Measurements from ENCODE around the gene CDH23.

The CDH23 gene

DNA sequence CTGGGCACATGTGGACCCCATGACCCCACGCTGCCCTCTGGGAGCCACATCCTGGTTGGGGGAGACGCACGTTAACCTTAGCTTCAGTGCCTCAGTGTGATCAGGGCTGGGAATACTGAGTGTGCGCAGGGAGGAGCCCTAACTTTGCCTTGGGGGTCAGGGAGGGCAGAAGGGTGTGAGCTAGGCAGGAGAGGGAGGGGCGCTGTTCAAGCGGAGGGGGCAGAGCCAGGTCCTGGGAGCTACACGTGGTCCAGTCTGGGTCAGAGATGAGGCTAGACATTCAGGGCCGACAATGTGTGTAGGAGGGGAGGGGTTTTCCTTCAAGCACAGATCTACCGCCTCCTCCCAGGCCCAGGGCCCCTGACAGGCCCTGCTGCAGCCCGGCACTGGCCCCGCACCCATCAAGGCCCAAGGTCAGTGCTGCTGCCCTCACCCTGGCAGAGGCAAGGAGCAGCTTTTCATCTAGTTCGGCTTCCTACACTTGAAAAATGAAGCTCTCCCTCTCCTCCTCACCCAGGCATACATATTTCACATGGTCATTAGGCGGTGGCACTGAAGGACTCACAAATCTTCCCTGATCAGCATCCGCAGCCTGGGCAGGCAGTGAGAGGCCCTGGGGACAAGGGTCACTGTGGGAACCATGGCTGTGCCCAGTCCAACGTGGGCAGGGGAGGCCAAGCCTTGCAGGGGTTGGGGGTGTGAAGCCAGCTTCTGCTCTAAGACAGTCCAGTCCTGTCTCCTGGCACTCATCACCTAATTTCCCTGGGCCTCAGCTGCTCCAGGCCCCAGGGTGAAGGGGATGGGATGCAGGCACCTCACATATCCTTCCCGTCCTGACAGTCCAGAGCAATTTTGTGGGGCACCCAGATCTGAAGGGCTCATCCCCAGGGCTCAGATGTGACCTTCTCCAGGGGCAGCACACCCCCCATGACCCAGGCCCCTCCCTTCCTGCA is 275.6 kb downstream of the CDH23 start:
- Histone ChIP-seq H3K9me3 (ENCODE audit: control insufficient read depth, low read length) (no peaks in the 10 kb centered on the region), H3K27me3 (ENCODE audit: control insufficient read depth, insufficient read depth, low read length) (peaks cover 19% of the 10 kb centered on the region), H3K9ac (ENCODE audit: low read length) (no peak overlapping the region), H3K4me1 (ENCODE audit: control insufficient read depth, insufficient read depth, low read length) (peaks cover 5% of the 10 kb centered on the region), H3K4me3 (ENCODE audit: low read length) (no peak overlapping the region), H3K36me3 (ENCODE audit: control insufficient read depth, insufficient read depth, low read length) (no peaks in the 10 kb centered on the region)

DNA sequence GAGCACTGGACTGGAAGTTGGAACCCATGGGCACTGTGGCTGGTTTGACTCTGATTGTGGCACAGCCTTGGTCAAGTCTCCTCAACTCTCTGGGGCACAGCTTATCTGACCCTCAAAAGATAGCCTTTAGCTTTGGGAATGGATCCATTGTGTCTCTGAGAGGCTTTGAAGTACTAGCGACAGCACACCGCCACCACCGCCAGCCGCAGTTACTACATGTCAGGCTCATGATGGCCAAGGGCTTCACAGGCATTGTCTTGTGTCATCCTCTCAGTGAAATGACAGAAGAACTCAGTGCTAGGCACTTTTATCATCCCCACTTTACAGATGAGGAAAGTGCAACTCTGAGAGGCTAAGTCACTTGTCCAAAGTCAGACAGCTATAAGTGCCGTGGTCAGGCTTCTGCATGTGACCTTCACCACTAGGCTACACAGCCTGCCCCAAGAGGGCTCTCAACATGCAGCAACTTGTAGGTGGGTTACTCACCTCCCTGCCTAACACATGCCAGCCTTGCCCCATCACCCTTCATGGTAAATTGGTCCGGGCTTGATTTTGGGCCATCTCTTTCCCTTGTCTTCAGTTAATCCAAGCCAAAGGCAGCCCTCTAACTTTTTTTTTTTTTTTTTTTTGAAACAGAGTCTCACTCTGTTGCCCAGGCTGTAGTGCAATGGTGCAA is 278.7 kb downstream of the CDH23 start:
- Histone ChIP-seq H3K36me3 (ENCODE audit: control insufficient read depth, insufficient read depth, low read length) (no peaks in the 10 kb centered on the region), H3K4me3 (ENCODE audit: low read length) (no peak overlapping the region), H3K9ac (ENCODE audit: low read length) (no peak overlapping the region), H3K27me3 (ENCODE audit: control insufficient read depth, insufficient read depth, low read length) (peaks cover 11% of the 10 kb centered on the region), H3K4me1 (ENCODE audit: control insufficient read depth, insufficient read depth, low read length) (peaks cover 5% of the 10 kb centered on the region), H3K9me3 (ENCODE audit: control insufficient read depth, low read length) (no peaks in the 10 kb centered on the region)

DNA sequence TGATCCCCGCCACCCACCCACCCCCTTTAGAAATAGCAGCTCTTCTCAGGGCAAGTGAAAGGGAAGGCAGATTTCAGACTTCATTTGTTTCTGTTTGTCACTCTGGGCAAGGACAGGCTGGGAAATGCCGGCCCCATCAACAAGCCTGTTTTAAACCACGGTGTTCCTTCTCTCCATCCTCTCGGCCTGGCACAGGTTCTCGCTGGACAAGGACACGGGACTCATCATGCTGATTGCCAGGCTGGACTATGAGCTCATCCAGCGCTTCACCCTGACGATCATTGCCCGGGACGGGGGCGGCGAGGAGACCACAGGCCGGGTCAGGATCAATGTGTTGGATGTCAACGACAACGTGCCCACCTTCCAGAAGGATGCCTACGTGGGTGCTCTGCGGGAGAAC is 280.5 kb downstream of the CDH23 start:
- H3K27me3 ChIP-seq (ENCODE audit: control insufficient read depth, insufficient read depth, low read length) = peaks cover 11% of the 10 kb centered on the region
- no peaks in the 10 kb centered on the region for H3K4me1 ChIP-seq (ENCODE audit: control insufficient read depth, insufficient read depth, low read length)
- no peaks in the 10 kb centered on the region for H3K36me3 ChIP-seq (ENCODE audit: control insufficient read depth, insufficient read depth, low read length)
- no peaks in the 10 kb centered on the region for H3K9me3 ChIP-seq (ENCODE audit: control insufficient read depth, low read length)
- H3K4me3 ChIP-seq (ENCODE audit: low read length) = no peak overlapping the region
- no peak overlapping the region for H3K9ac ChIP-seq (ENCODE audit: low read length)

DNA sequence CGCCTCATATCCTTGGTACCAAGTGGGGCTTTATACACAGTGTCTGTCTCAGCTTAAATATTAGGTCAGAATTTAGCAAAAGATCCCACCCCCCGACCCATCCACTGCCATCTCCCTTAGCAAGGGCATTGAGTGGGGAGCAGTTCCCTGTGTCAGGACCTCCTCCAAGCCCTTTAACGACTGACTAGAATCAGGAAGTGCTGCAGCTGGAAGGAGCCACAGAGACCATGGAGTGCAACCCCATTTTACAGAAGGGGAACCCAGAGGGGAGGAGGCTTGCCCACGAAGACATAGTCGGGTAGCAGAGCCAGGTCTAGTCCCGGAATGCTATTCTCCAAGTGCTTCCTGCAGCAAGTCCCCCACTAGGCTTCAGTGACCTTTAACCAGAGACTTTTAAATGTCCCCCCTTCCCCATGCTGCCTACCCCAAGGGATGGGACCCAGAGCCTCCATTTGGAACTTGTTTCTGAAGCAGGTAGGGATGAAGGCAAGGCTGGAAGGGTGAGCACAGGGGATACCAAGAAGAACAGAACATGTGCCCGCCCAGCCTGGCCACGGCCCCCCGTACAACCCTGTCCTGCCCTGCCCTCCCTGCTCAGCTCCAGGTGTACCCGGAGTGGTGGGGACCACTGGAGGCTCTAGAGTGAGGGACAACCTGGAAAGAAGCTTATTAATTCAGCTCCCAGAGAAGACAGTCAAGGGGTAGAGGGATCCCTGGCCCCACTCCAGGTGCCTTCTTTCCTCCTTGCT is 281.5 kb downstream of the CDH23 start:
- Histone ChIP-seq H3K4me3 (ENCODE audit: low read length) (no peak overlapping the region), H3K36me3 (ENCODE audit: control insufficient read depth, insufficient read depth, low read length) (no peaks in the 10 kb centered on the region), H3K4me1 (ENCODE audit: control insufficient read depth, insufficient read depth, low read length) (no peaks in the 10 kb centered on the region), H3K27me3 (ENCODE audit: control insufficient read depth, insufficient read depth, low read length) (peaks cover 7% of the 10 kb centered on the region), H3K9me3 (ENCODE audit: control insufficient read depth, low read length) (no peaks in the 10 kb centered on the region), H3K9ac (ENCODE audit: low read length) (no peak overlapping the region)

DNA sequence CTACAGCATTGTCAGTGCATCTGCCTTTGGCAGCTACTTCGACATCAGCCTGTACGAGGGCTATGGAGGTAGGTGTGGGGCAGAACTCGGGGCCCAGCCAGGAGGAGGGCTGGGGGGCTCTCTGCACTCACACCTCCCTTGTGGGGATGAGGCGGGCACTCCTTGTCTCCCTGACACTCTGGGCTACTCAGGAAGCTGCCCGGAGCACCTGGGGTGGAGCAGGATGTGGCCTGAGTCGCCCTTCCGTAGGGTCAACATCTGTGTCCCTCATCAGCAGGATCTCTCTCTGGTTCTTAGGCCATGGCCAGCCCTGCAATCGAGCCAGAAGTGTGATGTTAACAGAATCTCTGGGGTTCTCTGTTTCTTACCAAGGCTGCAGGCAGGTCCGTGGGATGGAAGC is 282.7 kb downstream of the CDH23 start:
- H3K9ac ChIP-seq (ENCODE audit: low read length) = no peak overlapping the region
- no peak overlapping the region for H3K4me3 ChIP-seq (ENCODE audit: low read length)
- H3K4me1 ChIP-seq (ENCODE audit: control insufficient read depth, insufficient read depth, low read length) = peaks cover 5% of the 10 kb centered on the region
- no peaks in the 10 kb centered on the region for H3K9me3 ChIP-seq (ENCODE audit: control insufficient read depth, low read length)
- peaks cover 3% of the 10 kb centered on the region for H3K27me3 ChIP-seq (ENCODE audit: control insufficient read depth, insufficient read depth, low read length)
- no peaks in the 10 kb centered on the region for H3K36me3 ChIP-seq (ENCODE audit: control insufficient read depth, insufficient read depth, low read length)

DNA sequence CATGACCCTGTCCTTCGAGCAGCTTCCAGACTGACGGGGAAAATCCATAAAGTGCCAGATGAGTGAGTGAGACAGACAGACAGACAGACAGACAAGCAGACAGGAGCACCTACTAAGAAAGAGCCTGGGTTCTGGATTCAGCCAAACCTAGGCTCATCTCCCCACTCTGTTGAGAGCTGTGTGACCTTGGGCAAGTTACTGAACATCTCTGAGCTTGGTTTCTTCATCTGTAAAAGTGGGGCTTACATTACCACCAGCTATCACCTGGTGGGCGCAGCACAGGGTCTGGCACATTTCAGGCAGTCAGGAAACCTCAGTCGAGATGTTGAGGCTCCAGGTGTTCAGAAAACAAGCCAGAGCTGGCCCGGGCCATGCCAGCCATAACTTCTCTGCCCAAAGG is 285.3 kb downstream of the CDH23 start:
- H3K9me3 ChIP-seq (ENCODE audit: control insufficient read depth, low read length) = no peaks in the 10 kb centered on the region
- no peaks in the 10 kb centered on the region for H3K36me3 ChIP-seq (ENCODE audit: control insufficient read depth, insufficient read depth, low read length)
- H3K9ac ChIP-seq (ENCODE audit: low read length) = no peak overlapping the region
- H3K27me3 ChIP-seq (ENCODE audit: control insufficient read depth, insufficient read depth, low read length) = no peaks in the 10 kb centered on the region
- H3K4me1 ChIP-seq (ENCODE audit: control insufficient read depth, insufficient read depth, low read length) = peaks cover 24% of the 10 kb centered on the region
- H3K4me3 ChIP-seq (ENCODE audit: low read length) = no peak overlapping the region

DNA sequence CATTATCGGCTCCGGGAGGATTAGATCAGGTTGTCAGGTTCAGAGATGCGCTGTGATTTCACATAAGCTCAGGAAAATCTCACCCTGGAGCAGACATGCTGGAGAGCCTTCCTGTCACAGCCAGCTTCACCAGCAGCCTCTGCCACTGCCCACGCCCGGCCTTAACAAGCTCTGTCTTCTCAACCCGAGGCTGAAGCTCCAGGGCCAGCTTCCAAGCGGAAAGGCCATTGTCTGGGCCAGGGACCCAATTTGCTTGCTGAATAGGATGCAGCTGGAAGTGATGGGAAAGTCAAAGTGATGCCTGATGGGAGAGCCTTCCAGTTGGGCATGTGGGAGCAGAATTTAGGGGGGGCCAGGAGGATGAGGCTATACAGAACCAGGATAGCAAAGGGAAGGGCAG is 286.6 kb downstream of the CDH23 start:
- H3K9me3 ChIP-seq (ENCODE audit: control insufficient read depth, low read length) = no peaks in the 10 kb centered on the region
- H3K9ac ChIP-seq (ENCODE audit: low read length) = no peak overlapping the region
- H3K27me3 ChIP-seq (ENCODE audit: control insufficient read depth, insufficient read depth, low read length) = no peaks in the 10 kb centered on the region
- H3K4me3 ChIP-seq (ENCODE audit: low read length) = no peak overlapping the region
- H3K36me3 ChIP-seq (ENCODE audit: control insufficient read depth, insufficient read depth, low read length) = no peaks in the 10 kb centered on the region
- peaks cover 27% of the 10 kb centered on the region for H3K4me1 ChIP-seq (ENCODE audit: control insufficient read depth, insufficient read depth, low read length)

DNA sequence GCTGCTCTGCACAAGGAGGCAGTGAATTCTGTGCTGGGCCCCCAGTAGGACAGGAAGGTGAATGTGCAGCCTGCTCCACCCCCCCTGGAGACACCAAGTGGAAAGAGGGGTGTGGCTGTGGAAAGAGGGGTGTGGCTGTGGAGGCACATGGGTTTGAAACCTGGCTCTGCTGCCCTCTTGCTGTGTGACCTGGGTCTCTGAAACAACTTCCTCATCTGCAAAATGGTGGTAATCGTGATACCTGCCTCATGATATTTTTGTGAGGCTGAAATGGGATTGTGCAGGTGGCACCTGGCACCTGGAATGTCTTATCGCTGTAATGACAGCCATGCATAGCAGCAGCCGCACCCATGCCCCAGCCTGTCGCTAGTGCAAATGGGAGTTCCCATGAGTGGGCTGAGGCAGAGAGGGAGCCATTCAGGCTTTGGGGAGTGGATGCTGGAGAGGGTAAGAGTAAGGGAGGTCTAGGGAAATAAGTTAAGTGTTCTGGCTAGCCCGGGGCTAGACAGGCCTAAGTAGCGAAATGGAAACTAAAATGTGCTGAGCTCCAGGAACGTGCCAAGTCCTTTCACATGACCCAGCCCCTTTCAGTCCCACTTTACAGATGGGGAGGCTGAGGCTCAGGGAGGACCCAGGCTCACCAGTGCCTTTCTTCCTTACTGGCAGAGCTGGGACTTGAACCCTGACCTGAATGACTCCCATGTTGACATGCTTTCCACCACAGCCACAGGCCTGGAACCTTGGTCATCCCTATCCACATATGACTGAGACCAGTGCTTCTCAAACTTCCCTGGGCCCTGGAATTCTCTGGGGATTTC is 287.8 kb downstream of the CDH23 start:
- peaks cover 27% of the 10 kb centered on the region for H3K4me1 ChIP-seq (ENCODE audit: control insufficient read depth, insufficient read depth, low read length)
- H3K9me3 ChIP-seq (ENCODE audit: control insufficient read depth, low read length) = no peaks in the 10 kb centered on the region
- H3K4me3 ChIP-seq (ENCODE audit: low read length) = no peak overlapping the region
- H3K36me3 ChIP-seq (ENCODE audit: control insufficient read depth, insufficient read depth, low read length) = no peaks in the 10 kb centered on the region
- H3K27me3 ChIP-seq (ENCODE audit: control insufficient read depth, insufficient read depth, low read length) = no peaks in the 10 kb centered on the region
- no peak overlapping the region for H3K9ac ChIP-seq (ENCODE audit: low read length)

DNA sequence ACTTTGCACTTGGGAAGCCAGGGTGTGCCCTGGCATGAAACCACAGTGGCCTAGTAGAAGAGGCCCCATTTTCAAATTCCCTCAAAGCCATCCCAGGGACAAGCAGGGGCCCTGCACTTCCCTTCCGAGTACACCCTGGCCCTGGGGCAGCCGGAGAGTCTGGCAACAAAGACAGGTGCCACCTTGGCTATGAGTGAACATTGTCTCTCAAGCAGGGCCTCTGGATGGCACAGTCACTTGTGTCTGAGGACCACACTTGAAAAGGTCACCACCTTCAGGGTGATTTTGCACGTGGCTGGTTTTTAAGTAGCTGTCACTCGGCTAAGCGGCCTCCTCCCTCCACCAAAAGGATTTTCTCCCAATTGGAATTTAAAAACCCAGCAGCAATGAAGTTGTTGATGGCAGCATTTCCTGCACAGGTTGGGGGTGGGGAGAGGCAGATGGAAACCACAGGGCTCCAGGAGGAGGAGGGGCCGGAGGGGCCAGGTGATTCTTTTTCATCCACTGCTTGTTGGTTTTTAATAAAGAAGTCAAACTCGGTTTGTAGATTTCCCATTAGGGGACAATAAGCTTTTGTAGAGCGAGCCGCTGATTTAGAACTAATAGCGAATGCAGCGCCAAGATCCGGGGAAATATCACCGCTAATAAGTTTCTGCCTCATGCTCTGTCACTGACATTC is 289.0 kb downstream of the CDH23 start:
- H3K36me3 ChIP-seq (ENCODE audit: control insufficient read depth, insufficient read depth, low read length) = no peaks in the 10 kb centered on the region
- no peaks in the 10 kb centered on the region for H3K27me3 ChIP-seq (ENCODE audit: control insufficient read depth, insufficient read depth, low read length)
- H3K9ac ChIP-seq (ENCODE audit: low read length) = no peak overlapping the region
- peaks cover 27% of the 10 kb centered on the region for H3K4me1 ChIP-seq (ENCODE audit: control insufficient read depth, insufficient read depth, low read length)
- no peak overlapping the region for H3K4me3 ChIP-seq (ENCODE audit: low read length)
- no peaks in the 10 kb centered on the region for H3K9me3 ChIP-seq (ENCODE audit: control insufficient read depth, low read length)

DNA sequence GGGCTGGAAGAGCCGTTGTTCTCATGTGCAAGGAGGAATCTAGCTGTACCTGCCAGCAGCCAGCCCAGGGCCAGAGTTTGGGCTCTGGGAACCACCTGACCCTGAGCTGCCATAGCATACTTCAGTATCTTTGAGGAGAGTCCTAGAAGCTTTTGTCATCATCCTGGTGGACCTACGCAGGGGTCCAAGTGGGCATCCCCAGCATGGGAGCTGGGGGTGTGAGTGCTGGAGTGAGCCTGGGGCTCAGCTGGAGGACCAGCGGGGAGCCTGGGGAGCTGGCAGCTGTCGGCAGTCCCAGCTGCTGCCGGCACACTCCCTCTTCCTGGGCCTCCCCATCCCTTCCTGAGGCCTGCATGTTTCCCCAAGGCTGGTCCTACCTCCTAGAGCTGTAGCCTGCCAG is 290.4 kb downstream of the CDH23 start:
- Histone ChIP-seq H3K4me3 (ENCODE audit: low read length) (no peak overlapping the region), H3K9me3 (ENCODE audit: control insufficient read depth, low read length) (no peaks in the 10 kb centered on the region), H3K36me3 (ENCODE audit: control insufficient read depth, insufficient read depth, low read length) (no peaks in the 10 kb centered on the region), H3K27me3 (ENCODE audit: control insufficient read depth, insufficient read depth, low read length) (no peaks in the 10 kb centered on the region), H3K9ac (ENCODE audit: low read length) (no peak overlapping the region), H3K4me1 (ENCODE audit: control insufficient read depth, insufficient read depth, low read length) (peaks cover 28% of the 10 kb centered on the region)

DNA sequence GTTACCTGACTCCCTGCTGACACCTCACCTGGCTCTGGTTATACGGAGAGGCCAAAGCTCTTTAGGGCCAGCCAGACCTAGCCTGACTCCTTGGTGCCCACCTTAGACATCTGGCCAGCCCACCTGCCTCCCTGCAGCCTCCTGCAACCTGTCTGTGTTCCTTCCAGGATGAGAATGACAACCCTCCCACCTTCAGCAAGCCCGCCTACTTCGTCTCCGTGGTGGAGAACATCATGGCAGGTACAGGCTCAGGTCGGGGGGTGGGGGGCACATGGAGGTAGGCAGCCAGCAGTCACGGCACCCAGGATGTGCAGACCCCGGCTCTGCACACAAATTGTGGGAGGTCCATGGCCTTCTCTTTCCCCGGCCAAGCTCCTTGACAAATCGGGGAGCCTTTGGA is 290.8 kb downstream of the CDH23 start:
- no peak overlapping the region for H3K9ac ChIP-seq (ENCODE audit: low read length)
- H3K36me3 ChIP-seq (ENCODE audit: control insufficient read depth, insufficient read depth, low read length) = no peaks in the 10 kb centered on the region
- peaks cover 33% of the 10 kb centered on the region for H3K4me1 ChIP-seq (ENCODE audit: control insufficient read depth, insufficient read depth, low read length)
- no peak overlapping the region for H3K4me3 ChIP-seq (ENCODE audit: low read length)
- no peaks in the 10 kb centered on the region for H3K9me3 ChIP-seq (ENCODE audit: control insufficient read depth, low read length)
- no peaks in the 10 kb centered on the region for H3K27me3 ChIP-seq (ENCODE audit: control insufficient read depth, insufficient read depth, low read length)
